PFSK-1 (cell line): ENCODE results near the gene ARMCX6.

Experiments
- FOXP2 ChIP-seq: optimal IDR thresholded peaks from 2 replicates; pipeline ENCODE3; 2011; ENCODE audit warnings: borderline replicate concordance, control low read depth, inconsistent platforms; ENCODE audit not compliant: insufficient read depth; ENCODE audit errors: extremely low read length, extremely low read depth
- POLR2AphosphoS5 ChIP-seq: IDR thresholded peaks from 2 replicates; pipeline ENCODE4 v1.6.1; 2012; ENCODE audit warnings: low read depth, mild to moderate bottlenecking, control low read depth, low read length, moderate library complexity
- REST ChIP-seq, 2 experiments: IDR thresholded peaks; 2 replicates each; pipeline versions ENCODE4 v1.6.1 to v1.8.0; 2011 to 2012; ENCODE audit warnings: low read depth in 2 of 2, low read length in 2 of 2, control low read depth in 1 of 2, inconsistent platforms in 1 of 2, mild to moderate bottlenecking in 1 of 2, moderate library complexity in 1 of 2; ENCODE audit not compliant: insufficient read depth in 1 of 2
- SIN3A ChIP-seq: IDR thresholded peaks from 2 replicates; pipeline ENCODE4 v1.6.1; 2012; ENCODE audit warnings: mild to moderate bottlenecking, low read length, moderate library complexity, borderline replicate concordance; ENCODE audit not compliant: insufficient read depth
- TAF1 ChIP-seq: IDR thresholded peaks from 2 replicates; pipeline ENCODE4 v1.6.1; 2012; ENCODE audit warnings: low read length, control low read depth, borderline replicate concordance; ENCODE audit not compliant: insufficient read depth

Gene ARMCX6

GRCh38 chrX:101642093-101642492 is 24.3 kb upstream of the ARMCX6 start:
- no peak for TF ChIP-seq TAF1

GRCh38 chrX:101639583-101639982 is 21.8 kb upstream of the ARMCX6 start:
- no peak for TF ChIP-seq TAF1
- no peak for TF ChIP-seq FOXP2
- TF ChIP-seq REST (IDR thresholded peaks at IDR 0.05; ENCODE audit: insufficient read depth in 1 of 2, low read depth in 2 of 2, low read length in 2 of 2), result no peak
- TF ChIP-seq POLR2AphosphoS5, result no peak
- TF ChIP-seq SIN3A, result no peak

- no peak for TF ChIP-seq TAF1
- TF ChIP-seq FOXP2, result no peak
- TF ChIP-seq POLR2AphosphoS5, result no peak
- TF ChIP-seq REST (IDR thresholded peaks at IDR 0.05; ENCODE audit: insufficient read depth in 1 of 2, low read depth in 2 of 2, low read length in 2 of 2), result no peak
- no peak for TF ChIP-seq SIN3A
Measured at GRCh38 chrX:101619364-101619763, 1.6 kb upstream of the ARMCX6 start.

GRCh38 chrX:101605728-101606127 is 12.1 kb downstream of the ARMCX6 start:
- no peak for TF ChIP-seq REST (IDR thresholded peaks at IDR 0.05; ENCODE audit: insufficient read depth in 1 of 2, low read depth in 2 of 2, low read length in 2 of 2)
- TF ChIP-seq POLR2AphosphoS5, result no peak
- no peak for TF ChIP-seq TAF1
- TF ChIP-seq SIN3A, result no peak
- no peak for TF ChIP-seq FOXP2

- TF ChIP-seq TAF1 (no peak), FOXP2 (no peak), REST (IDR thresholded peaks at IDR 0.05; ENCODE audit: insufficient read depth in 1 of 2, low read depth in 2 of 2, low read length in 2 of 2) (no peak), SIN3A (no peak), POLR2AphosphoS5 (no peak)
Measured at GRCh38 chrX:101605146-101605545, 12.7 kb downstream of the ARMCX6 start.
